Measurements from ENCODE around the gene FAM227A. TPM values are rescaled to one million over a fixed set of nuclear protein-coding genes. Genes with fewer than 3 reads are reported as not detected.
"Not testable (repeated sequence)": the region's sequence is repeated elsewhere in the genome, so short reads cannot be mapped to it uniquely, and the experiment has no call there.

Gene FAM227A
- total and polyA plus RNA-seq, 2 experiments from 2014 or later: 0.51 to 2.9 TPM

GRCh38 chr22:38618682-38619081, 37.5 kb downstream of the FAM227A start:
- Histone ChIP-seq H3K9me3 (ENCODE audit: low read depth) (no peaks in the 10 kb centered on the region), H3K27me3 (no peaks in the 10 kb centered on the region), H3K79me2 (no peaks in the 10 kb centered on the region), H3K36me3 (replicated peaks; ENCODE audit: insufficient read depth, low read depth) (no peaks in the 10 kb centered on the region), H4K20me1 (ENCODE audit: insufficient read depth, poor library complexity, severe bottlenecking) (no peaks in the 10 kb centered on the region), H3K4me1 (ENCODE audit: insufficient read depth) (no peaks in the 10 kb centered on the region), H3K4me3 (no peak overlapping the region), H3K9me2 (replicated peaks; ENCODE audit: insufficient read depth) (no peaks in the 10 kb centered on the region), H3K4me2 (no peak overlapping the region), H2AFZ (no peak overlapping the region), H3K27ac (no peak overlapping the region)
- 96% methylated on average over 2 of the region's 2 CpGs for WGBS (ENCODE audit: low lambda C conversion rate, missing lambda C conversion rate)
- no peak for TF ChIP-seq EZH2phosphoT487 (IDR thresholded peaks at IDR 0.05; ENCODE audit: low read depth, severe bottlenecking, unreplicated experiment)
- no peak for TF ChIP-seq CTCF (IDR thresholded peaks at IDR 0.05; ENCODE audit: poor library complexity)
- TF ChIP-seq EZH2 (IDR thresholded peaks at IDR 0.05; ENCODE audit: borderline replicate concordance): no peak
- no peak for DNase-seq (ENCODE audit: low spot score)

GRCh38 chr22:38618258-38618657, 37.9 kb downstream of the FAM227A start:
- Histone ChIP-seq H3K9me3 (ENCODE audit: low read depth) (no peaks in the 10 kb centered on the region), H3K4me2 (no peak overlapping the region), H2AFZ (no peak overlapping the region), H3K79me2 (no peaks in the 10 kb centered on the region), H3K4me1 (ENCODE audit: insufficient read depth) (no peaks in the 10 kb centered on the region), H3K36me3 (replicated peaks; ENCODE audit: insufficient read depth, low read depth) (no peaks in the 10 kb centered on the region), H3K4me3 (no peak overlapping the region), H3K27ac (no peak overlapping the region), H4K20me1 (ENCODE audit: insufficient read depth, poor library complexity, severe bottlenecking) (no peaks in the 10 kb centered on the region), H3K27me3 (no peaks in the 10 kb centered on the region), H3K9me2 (replicated peaks; ENCODE audit: insufficient read depth) (no peaks in the 10 kb centered on the region)
- 96% methylated on average over 1 of the region's 1 CpG for WGBS (ENCODE audit: low lambda C conversion rate, missing lambda C conversion rate)
- TF ChIP-seq EZH2phosphoT487 (IDR thresholded peaks at IDR 0.05; ENCODE audit: low read depth, severe bottlenecking, unreplicated experiment): no peak
- TF ChIP-seq EZH2 (IDR thresholded peaks at IDR 0.05; ENCODE audit: borderline replicate concordance): no peak
- no peak for DNase-seq (ENCODE audit: low spot score)

DNA sequence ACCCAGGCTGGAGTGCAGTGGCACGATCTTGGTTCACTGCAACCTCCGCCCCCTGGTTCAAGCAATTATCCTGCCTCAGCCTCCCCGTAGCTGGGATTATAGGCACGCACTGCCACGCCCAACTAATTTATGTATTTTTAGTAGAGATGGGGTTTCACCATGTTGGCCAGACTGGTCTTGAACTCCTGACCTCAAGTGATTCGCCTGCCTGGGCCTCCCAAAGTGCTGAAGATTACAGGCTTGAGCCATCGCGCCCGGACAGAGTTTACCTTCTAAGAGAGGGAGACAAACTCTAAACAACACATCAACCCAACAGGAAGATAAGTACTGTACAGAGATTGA, 41.2 kb downstream of the FAM227A start:
- H3K4me2 ChIP-seq; H3K27ac ChIP-seq; H3K9me3 ChIP-seq (ENCODE audit: low read depth); H3K4me1 ChIP-seq (ENCODE audit: insufficient read depth); H3K36me3 ChIP-seq (replicated peaks; ENCODE audit: insufficient read depth, low read depth); H3K79me2 ChIP-seq; H4K20me1 ChIP-seq (ENCODE audit: insufficient read depth, poor library complexity, severe bottlenecking); H3K9me2 ChIP-seq (replicated peaks; ENCODE audit: insufficient read depth); H3K4me3 ChIP-seq; H2AFZ ChIP-seq; DNase-seq (ENCODE audit: low spot score); H3K27me3 ChIP-seq: not testable (repeated sequence)
- WGBS (ENCODE audit: low lambda C conversion rate, missing lambda C conversion rate): 89% methylated on average over 9 of the region's 9 CpGs

- no peak overlapping the region for H3K4me2 ChIP-seq
- H2AFZ ChIP-seq: no peak overlapping the region
- no peaks in the 10 kb centered on the region for H3K9me2 ChIP-seq (replicated peaks; ENCODE audit: insufficient read depth)
- no peak overlapping the region for H3K27ac ChIP-seq
- H3K9me3 ChIP-seq (ENCODE audit: low read depth): no peaks in the 10 kb centered on the region
- no peaks in the 10 kb centered on the region for H4K20me1 ChIP-seq (ENCODE audit: insufficient read depth, poor library complexity, severe bottlenecking)
- DNase-seq (ENCODE audit: low spot score): no peak
- WGBS (ENCODE audit: low lambda C conversion rate, missing lambda C conversion rate): 66% methylated on average over 4 of the region's 4 CpGs
- H3K4me3 ChIP-seq: no peak overlapping the region
- no peaks in the 10 kb centered on the region for H3K27me3 ChIP-seq
- H3K4me1 ChIP-seq (ENCODE audit: insufficient read depth): no peaks in the 10 kb centered on the region
- H3K36me3 ChIP-seq (replicated peaks; ENCODE audit: insufficient read depth, low read depth): no peaks in the 10 kb centered on the region
- no peak for TF ChIP-seq EZH2phosphoT487 (IDR thresholded peaks at IDR 0.05; ENCODE audit: low read depth, severe bottlenecking, unreplicated experiment)
- no peak for TF ChIP-seq CTCF (IDR thresholded peaks at IDR 0.05; ENCODE audit: poor library complexity)
- TF ChIP-seq EZH2 (IDR thresholded peaks at IDR 0.05; ENCODE audit: borderline replicate concordance): no peak
- H3K79me2 ChIP-seq: no peaks in the 10 kb centered on the region
These were observed 41.7 kb downstream of the FAM227A start for GRCh38 chr22:38614332-38615063.

Measured in hepatocyte (in vitro differentiated cells).